GF-D8 (cell line): ENCODE results near the gene LDLRAD4.

Experiments used
- DNase-seq: peaks from one replicate; lab custom pipeline; 2025; lab: John Stamatoyannopoulos, UW

LDLRAD4 gene

GRCh38 chr18:13202571-13202970 is 16.0 kb upstream of the LDLRAD4 start:
- DNase-seq: no peak

- no peak for DNase-seq
Observed at GRCh38 chr18:13206301-13206700, 12.3 kb upstream of the LDLRAD4 start.

- DNase-seq: no peak
Observed at GRCh38 chr18:13207294-13207693, 11.3 kb upstream of the LDLRAD4 start.

GRCh38 chr18:13211534-13211933 is 7.0 kb upstream of the LDLRAD4 start:
- no peak for DNase-seq

- no peak for DNase-seq
Observed at GRCh38 chr18:13213036-13213795, 5.3 kb upstream of the LDLRAD4 start.

- no peak for DNase-seq
Observed at GRCh38 chr18:13214609-13215008, 4.0 kb upstream of the LDLRAD4 start.

- DNase-seq: peak; percentile 65
Observed at GRCh38 chr18:13216092-13216582, 2.4 kb upstream of the LDLRAD4 start.

GRCh38 chr18:13216711-13217465 is 1.7 kb upstream of the LDLRAD4 start:
- no peak for DNase-seq

- DNase-seq: no peak
Observed at GRCh38 chr18:13217466-13217961, 1.0 kb upstream of the LDLRAD4 start.

- DNase-seq: no peak
Observed at GRCh38 chr18:13217971-13218367, 591 bp upstream of the LDLRAD4 start.

GRCh38 chr18:13218997-13219396 is 437 bp downstream of the LDLRAD4 start:
- no peak for DNase-seq

- DNase-seq: no peak
Observed at GRCh38 chr18:13219593-13220159, 1.1 kb downstream of the LDLRAD4 start.

GRCh38 chr18:13220361-13220991 is 1.9 kb downstream of the LDLRAD4 start:
- DNase-seq: no peak

GRCh38 chr18:13221869-13222855 is 3.6 kb downstream of the LDLRAD4 start:
- no peak for DNase-seq

GRCh38 chr18:13222856-13223281 is 4.3 kb downstream of the LDLRAD4 start:
- DNase-seq: no peak

- DNase-seq: no peak
Observed at GRCh38 chr18:13223311-13224143, 5.0 kb downstream of the LDLRAD4 start.

- DNase-seq: no peak
Observed at GRCh38 chr18:13225261-13225660, 6.7 kb downstream of the LDLRAD4 start.

- no peak for DNase-seq
Observed at GRCh38 chr18:13226533-13227144, 8.1 kb downstream of the LDLRAD4 start.

- no peak for DNase-seq
Observed at GRCh38 chr18:13227910-13228309, 9.3 kb downstream of the LDLRAD4 start.
